ENCODE results near the gene ACOT12. TPM values are rescaled to one million over a fixed set of nuclear protein-coding genes. Genes with fewer than 3 reads are reported as not detected.
A peak's percentile ranks its signal among the peaks of the same experiment; 100 is the strongest.
"Not testable (repeated sequence)": the region's sequence is repeated elsewhere in the genome, so short reads cannot be mapped to it uniquely, and the experiment has no call there.

The ACOT12 gene
- total and polyA plus RNA-seq, 4 donors = 0.80 to 3.8 (median 1.6) TPM

DNA sequence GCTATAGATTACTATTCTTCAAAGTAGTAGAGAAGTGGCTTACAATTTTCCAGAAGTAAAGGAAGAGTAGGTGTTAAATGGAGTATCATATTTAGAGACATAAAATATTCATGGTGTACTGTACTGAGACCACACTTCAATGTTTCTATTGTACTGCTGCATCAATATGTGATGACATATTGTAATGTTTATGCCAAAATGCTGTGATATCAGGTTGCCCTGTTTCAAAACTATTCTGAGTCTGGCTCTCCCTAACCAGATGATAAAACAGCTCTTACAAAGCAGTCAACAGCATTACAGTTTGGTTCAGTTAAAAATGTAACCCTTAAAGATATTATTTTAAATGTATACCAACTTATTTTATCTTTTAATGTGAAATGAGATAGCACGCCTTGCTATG, 30.8 kb upstream of the ACOT12 start:
- H3K27ac ChIP-seq (ENCODE audit: low read depth, low read length) = no peak overlapping the region
- no peak overlapping the region for H3K4me3 ChIP-seq (ENCODE audit: low read depth, low read length)
- H3K27me3 ChIP-seq (ENCODE audit: control insufficient read depth, insufficient read depth, low read length) = no peaks in the 10 kb centered on the region
- H3K36me3 ChIP-seq (ENCODE audit: control insufficient read depth, insufficient read depth, low read length) = no peaks in the 10 kb centered on the region
- DNase-seq (ENCODE audit: low read depth in 4 of 6, low spot score in 6 of 6) = peak in 1 of 6 donors; percentile 13
- H3K4me1 ChIP-seq (ENCODE audit: control insufficient read depth, insufficient read depth, low read length) = no peaks in the 10 kb centered on the region
- no CpG with 5 or more reads among the region's 1 CpG for WGBS (ENCODE audit: insufficient coverage)
- no peaks in the 10 kb centered on the region for H3K9me3 ChIP-seq (ENCODE audit: control insufficient read depth, insufficient read depth, low read length)

DNA sequence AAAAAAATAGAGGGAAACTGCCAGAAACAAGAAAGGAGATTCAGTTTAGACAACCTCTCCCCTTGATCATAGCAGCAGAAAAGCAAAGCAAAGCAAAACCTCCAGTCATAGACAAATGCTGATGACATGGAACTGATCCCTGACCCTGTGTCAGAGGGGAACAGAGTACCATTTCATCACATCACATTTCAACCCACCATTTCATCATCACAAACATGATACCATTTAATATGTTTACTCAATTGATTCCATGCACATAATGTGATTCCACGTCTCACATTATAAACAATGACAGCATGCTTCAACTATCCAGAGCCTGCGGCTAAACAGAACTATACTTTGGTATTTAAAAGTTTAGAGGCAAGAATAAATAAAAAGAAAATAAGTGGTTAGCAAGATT, 28.7 kb upstream of the ACOT12 start:
- no peak for DNase-seq (ENCODE audit: low read depth in 4 of 6, low spot score in 6 of 6)
- Histone ChIP-seq H3K4me1 (ENCODE audit: control insufficient read depth, insufficient read depth, low read length) (no peaks in the 10 kb centered on the region), H3K36me3 (ENCODE audit: control insufficient read depth, insufficient read depth, low read length) (no peaks in the 10 kb centered on the region), H3K27ac (ENCODE audit: low read depth, low read length) (no peak overlapping the region), H3K27me3 (ENCODE audit: control insufficient read depth, insufficient read depth, low read length) (no peaks in the 10 kb centered on the region), H3K9me3 (ENCODE audit: control insufficient read depth, insufficient read depth, low read length) (no peaks in the 10 kb centered on the region), H3K4me3 (ENCODE audit: low read depth, low read length) (no peak overlapping the region)
- WGBS (ENCODE audit: insufficient coverage) = no CpG with 5 or more reads among the region's 2 CpGs

DNA sequence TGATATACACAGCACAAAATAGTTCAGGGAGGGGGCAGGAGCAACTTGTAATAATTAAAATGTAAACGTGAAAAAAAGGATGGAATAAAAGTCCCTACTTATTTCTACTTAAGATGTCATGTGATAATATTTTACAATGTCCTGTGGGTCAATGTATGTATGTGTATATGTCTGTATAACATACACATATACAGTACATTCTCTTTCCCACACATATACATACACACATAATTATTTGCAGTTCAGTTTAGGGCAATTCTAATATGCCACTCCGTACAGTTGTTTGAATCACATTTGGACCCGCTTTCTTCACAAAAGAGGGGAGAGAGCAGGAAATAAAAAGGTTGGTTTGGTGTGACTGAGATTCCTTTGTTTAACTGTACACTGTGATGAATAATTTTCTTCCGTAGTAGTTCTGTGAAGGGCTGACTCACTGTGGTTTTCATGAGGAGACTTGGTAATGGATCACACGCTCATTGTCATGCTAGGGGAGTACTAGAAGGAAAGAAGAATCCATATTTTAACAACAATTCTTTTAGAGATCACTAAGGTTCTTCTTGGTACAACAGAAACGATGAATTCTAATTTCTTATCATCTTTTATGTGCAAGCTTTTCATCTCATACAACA, 26.2 kb upstream of the ACOT12 start:
- H3K27ac ChIP-seq (ENCODE audit: low read depth, low read length) = no peak overlapping the region
- 0% methylated on average over 1 of the region's 6 CpGs for WGBS (ENCODE audit: insufficient coverage)

DNA sequence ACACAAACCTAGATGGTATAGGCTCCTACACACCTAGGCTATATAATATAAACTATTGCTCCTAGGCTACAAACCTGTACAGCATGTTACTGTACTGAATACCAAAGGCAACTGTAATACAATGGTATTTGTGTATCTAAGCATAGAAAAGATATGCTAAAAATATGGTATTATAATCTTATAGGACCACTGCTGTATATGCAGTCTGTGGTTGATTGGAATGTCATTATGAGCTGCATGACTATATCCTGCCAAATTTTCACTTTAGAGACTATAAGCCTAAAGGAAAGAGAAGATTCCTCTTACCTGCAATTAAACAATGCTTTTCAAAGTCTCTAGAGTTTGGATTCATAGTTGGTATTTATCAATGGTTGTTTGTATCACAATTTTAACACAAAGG, 24.7 kb upstream of the ACOT12 start:
- Histone ChIP-seq H3K4me3 (ENCODE audit: low read depth, low read length) (no peak overlapping the region), H3K9me3 (ENCODE audit: control insufficient read depth, insufficient read depth, low read length) (no peaks in the 10 kb centered on the region), H3K27me3 (ENCODE audit: control insufficient read depth, insufficient read depth, low read length) (no peaks in the 10 kb centered on the region), H3K36me3 (ENCODE audit: control insufficient read depth, insufficient read depth, low read length) (no peaks in the 10 kb centered on the region), H3K27ac (ENCODE audit: low read depth, low read length) (no peak overlapping the region), H3K4me1 (ENCODE audit: control insufficient read depth, insufficient read depth, low read length) (no peaks in the 10 kb centered on the region)
- no peak for DNase-seq (ENCODE audit: low read depth in 4 of 6, low spot score in 6 of 6)

More for the DNA sequence above, 26.2 kb upstream of the ACOT12 start:
- H3K36me3 ChIP-seq (ENCODE audit: control insufficient read depth, insufficient read depth, low read length) = no peaks in the 10 kb centered on the region
- peak in 2 of 6 donors; percentile 45 to 75 for DNase-seq (ENCODE audit: low read depth in 4 of 6, low spot score in 6 of 6)
- no peaks in the 10 kb centered on the region for H3K4me1 ChIP-seq (ENCODE audit: control insufficient read depth, insufficient read depth, low read length)
- H3K4me3 ChIP-seq (ENCODE audit: low read depth, low read length) = no peak overlapping the region
- no peaks in the 10 kb centered on the region for H3K9me3 ChIP-seq (ENCODE audit: control insufficient read depth, insufficient read depth, low read length)
- no peaks in the 10 kb centered on the region for H3K27me3 ChIP-seq (ENCODE audit: control insufficient read depth, insufficient read depth, low read length)

DNA sequence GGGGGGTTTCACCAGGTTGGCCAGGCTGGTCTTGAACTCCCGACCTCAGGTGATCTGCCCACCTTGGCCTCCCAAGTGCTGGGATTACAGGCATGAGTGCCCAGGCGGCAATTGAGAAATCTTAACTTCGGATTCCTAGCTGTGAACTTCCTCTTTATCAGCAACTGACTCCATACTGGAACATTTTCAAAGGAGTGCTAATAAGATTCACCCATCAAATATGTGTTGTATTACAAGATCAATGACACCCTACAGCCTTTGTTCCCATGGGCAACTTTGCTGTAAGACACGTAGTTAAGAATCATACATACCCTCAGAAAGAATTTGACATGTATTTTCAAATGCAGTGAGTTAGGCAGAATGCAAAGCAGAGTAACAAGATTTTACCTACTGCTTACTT, 23.1 kb upstream of the ACOT12 start:
- WGBS (ENCODE audit: insufficient coverage) = 83% methylated on average over 1 of the region's 4 CpGs
- H3K27me3 ChIP-seq (ENCODE audit: control insufficient read depth, insufficient read depth, low read length) = no peaks in the 10 kb centered on the region
- no peaks in the 10 kb centered on the region for H3K9me3 ChIP-seq (ENCODE audit: control insufficient read depth, insufficient read depth, low read length)
- H3K27ac ChIP-seq (ENCODE audit: low read depth, low read length) = no peak overlapping the region
- DNase-seq (ENCODE audit: low read depth in 4 of 6, low spot score in 6 of 6) = no peak
- no peaks in the 10 kb centered on the region for H3K36me3 ChIP-seq (ENCODE audit: control insufficient read depth, insufficient read depth, low read length)
- no peak overlapping the region for H3K4me3 ChIP-seq (ENCODE audit: low read depth, low read length)
- no peaks in the 10 kb centered on the region for H3K4me1 ChIP-seq (ENCODE audit: control insufficient read depth, insufficient read depth, low read length)

DNA sequence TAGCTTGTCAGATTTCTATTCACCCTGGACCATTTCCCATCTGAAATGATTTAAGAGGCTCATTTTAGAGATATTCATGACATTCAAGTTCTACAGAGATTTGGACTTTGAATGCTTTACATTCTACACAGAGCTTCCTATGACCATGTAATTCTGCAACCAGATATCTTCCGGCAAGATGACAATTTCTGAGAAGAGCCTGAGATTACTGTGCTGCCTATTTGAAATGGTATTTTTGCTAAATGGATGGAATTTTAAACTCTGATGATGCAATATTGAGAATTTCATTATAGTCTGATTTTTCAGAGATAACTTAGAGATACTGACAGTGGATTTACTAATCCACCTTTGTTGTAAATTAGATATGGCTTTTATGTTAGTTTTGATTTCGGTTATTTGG, 16.0 kb upstream of the ACOT12 start:
- Histone ChIP-seq H3K27ac (ENCODE audit: low read depth, low read length) (no peak overlapping the region), H3K4me3 (ENCODE audit: low read depth, low read length) (no peak overlapping the region), H3K4me1 (ENCODE audit: control insufficient read depth, insufficient read depth, low read length) (no peaks in the 10 kb centered on the region), H3K36me3 (ENCODE audit: control insufficient read depth, insufficient read depth, low read length) (no peaks in the 10 kb centered on the region), H3K27me3 (ENCODE audit: control insufficient read depth, insufficient read depth, low read length) (no peaks in the 10 kb centered on the region), H3K9me3 (ENCODE audit: control insufficient read depth, insufficient read depth, low read length) (no peaks in the 10 kb centered on the region)
- WGBS (ENCODE audit: insufficient coverage) = no CpG with 5 or more reads among the region's 2 CpGs
- DNase-seq (ENCODE audit: low read depth in 4 of 6, low spot score in 6 of 6) = no peak

DNA sequence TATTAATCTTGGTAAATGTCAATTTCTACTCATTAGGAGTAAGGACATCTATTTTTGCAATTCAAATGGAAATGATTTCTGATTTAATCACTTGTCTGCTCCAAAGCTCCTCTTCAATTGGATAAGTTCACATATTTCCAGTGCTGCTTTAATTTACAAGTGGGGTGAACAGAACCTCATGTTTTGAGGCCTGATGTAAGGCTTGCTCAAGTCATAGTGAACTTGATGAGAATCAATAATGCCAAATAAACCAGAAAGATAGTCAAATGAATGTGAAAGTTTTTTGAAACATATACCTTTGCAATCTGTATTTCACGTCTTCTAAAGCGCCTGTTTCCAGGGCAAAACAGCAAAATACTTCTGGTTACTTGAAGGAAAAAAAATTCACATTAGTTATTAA, 15.4 kb upstream of the ACOT12 start:
- no CpG with 5 or more reads among the region's 2 CpGs for WGBS (ENCODE audit: insufficient coverage)
- no peaks in the 10 kb centered on the region for H3K4me1 ChIP-seq (ENCODE audit: control insufficient read depth, insufficient read depth, low read length)
- no peaks in the 10 kb centered on the region for H3K27me3 ChIP-seq (ENCODE audit: control insufficient read depth, insufficient read depth, low read length)
- no peak overlapping the region for H3K4me3 ChIP-seq (ENCODE audit: low read depth, low read length)
- no peak for DNase-seq (ENCODE audit: low read depth in 4 of 6, low spot score in 6 of 6)
- H3K36me3 ChIP-seq (ENCODE audit: control insufficient read depth, insufficient read depth, low read length) = no peaks in the 10 kb centered on the region
- no peak overlapping the region for H3K27ac ChIP-seq (ENCODE audit: low read depth, low read length)
- no peaks in the 10 kb centered on the region for H3K9me3 ChIP-seq (ENCODE audit: control insufficient read depth, insufficient read depth, low read length)

DNA sequence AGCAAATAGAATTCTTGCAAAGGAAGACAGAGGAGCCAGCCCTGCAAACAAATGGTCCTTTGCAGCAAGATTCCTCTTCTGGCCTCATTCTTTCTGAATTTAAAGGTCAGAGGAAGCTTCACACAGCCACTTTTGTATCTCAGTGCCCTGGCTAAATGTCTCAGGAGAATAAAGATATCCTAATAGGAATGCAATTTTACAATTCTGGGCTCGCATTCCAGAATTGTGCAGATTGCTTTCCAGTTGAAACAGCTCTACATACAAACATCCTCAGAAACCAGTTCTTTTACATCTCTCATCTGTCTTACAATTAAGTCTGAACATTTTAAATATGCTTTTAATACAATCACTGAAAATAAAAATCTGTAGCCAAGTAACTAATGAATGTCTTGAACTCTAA, 14.6 kb upstream of the ACOT12 start:
- no CpG with 5 or more reads among the region's 1 CpG for WGBS (ENCODE audit: insufficient coverage)

DNA sequence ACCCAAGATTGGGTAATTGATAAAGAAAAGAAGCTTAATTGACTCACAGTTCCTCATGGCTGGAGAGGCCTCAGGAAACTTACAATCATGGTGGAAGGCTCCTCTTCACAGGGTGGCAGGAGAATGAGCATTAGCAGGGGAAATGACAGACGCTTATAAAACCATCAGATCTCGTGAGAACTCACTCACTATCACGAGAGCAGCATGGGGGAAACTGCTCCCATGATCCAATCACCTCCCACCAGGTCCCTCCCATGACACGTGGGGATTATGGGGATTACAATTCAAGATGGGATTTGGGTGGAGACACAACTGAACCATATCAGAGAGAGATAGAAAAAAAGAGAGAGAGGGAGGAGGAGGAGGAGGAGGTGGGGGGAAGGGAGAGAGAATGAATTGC, 13.9 kb upstream of the ACOT12 start:
- H3K4me1 ChIP-seq (ENCODE audit: control insufficient read depth, insufficient read depth, low read length); H3K27me3 ChIP-seq (ENCODE audit: control insufficient read depth, insufficient read depth, low read length); H3K4me3 ChIP-seq (ENCODE audit: low read depth, low read length); H3K36me3 ChIP-seq (ENCODE audit: control insufficient read depth, insufficient read depth, low read length); H3K9me3 ChIP-seq (ENCODE audit: control insufficient read depth, insufficient read depth, low read length); H3K27ac ChIP-seq (ENCODE audit: low read depth, low read length); DNase-seq (ENCODE audit: low read depth in 4 of 6, low spot score in 6 of 6): not testable (repeated sequence)
- WGBS (ENCODE audit: insufficient coverage) = no CpG with 5 or more reads among the region's 4 CpGs

More for the DNA sequence above, 14.6 kb upstream of the ACOT12 start:
- H3K4me1 ChIP-seq (ENCODE audit: control insufficient read depth, insufficient read depth, low read length) = no peaks in the 10 kb centered on the region
- no peak overlapping the region for H3K4me3 ChIP-seq (ENCODE audit: low read depth, low read length)
- no peaks in the 10 kb centered on the region for H3K9me3 ChIP-seq (ENCODE audit: control insufficient read depth, insufficient read depth, low read length)
- H3K36me3 ChIP-seq (ENCODE audit: control insufficient read depth, insufficient read depth, low read length) = no peaks in the 10 kb centered on the region
- H3K27ac ChIP-seq (ENCODE audit: low read depth, low read length) = no peak overlapping the region
- no peaks in the 10 kb centered on the region for H3K27me3 ChIP-seq (ENCODE audit: control insufficient read depth, insufficient read depth, low read length)
- no peak for DNase-seq (ENCODE audit: low read depth in 4 of 6, low spot score in 6 of 6)

DNA sequence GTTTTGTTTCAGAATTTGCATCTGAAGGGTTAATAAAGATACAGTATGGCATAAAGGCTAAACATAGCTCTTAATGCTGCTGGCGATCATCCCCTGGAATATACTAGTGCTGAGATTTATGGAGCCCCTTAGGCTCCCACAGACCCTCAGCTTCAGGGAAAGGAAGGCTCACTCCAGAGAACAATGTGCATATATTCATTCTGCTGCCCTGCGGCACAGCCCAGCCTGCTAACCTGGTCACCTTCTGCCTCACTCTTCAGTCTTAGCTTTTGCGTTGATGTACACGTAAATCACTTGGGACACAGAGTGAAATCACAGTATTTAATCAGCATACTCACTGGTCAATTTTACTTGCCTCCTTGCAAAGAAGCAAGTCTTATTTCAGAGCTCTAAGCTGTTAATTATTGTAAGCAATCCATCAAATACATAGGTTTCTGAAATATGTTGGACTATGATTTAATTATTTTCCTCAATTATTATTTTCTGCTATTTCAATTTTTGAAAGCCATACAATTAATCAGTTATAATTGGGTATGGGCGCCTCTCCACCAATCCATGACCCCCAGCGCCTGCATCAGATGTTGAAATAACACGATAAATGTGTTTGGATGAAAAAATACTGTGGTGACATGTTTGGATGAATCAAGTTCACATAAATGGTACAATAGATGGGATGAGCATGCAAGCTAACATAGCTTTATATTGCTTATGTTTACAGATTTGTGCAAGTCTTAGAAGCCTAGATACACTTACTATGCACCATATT, 11.4 kb upstream of the ACOT12 start:
- WGBS (ENCODE audit: insufficient coverage) = 43% methylated on average over 1 of the region's 7 CpGs
- no peak for DNase-seq (ENCODE audit: low read depth in 4 of 6, low spot score in 6 of 6)
- Histone ChIP-seq H3K36me3 (ENCODE audit: control insufficient read depth, insufficient read depth, low read length) (no peaks in the 10 kb centered on the region), H3K9me3 (ENCODE audit: control insufficient read depth, insufficient read depth, low read length) (no peaks in the 10 kb centered on the region), H3K27ac (ENCODE audit: low read depth, low read length) (no peak overlapping the region), H3K4me3 (ENCODE audit: low read depth, low read length) (no peak overlapping the region), H3K27me3 (ENCODE audit: control insufficient read depth, insufficient read depth, low read length) (no peaks in the 10 kb centered on the region), H3K4me1 (ENCODE audit: control insufficient read depth, insufficient read depth, low read length) (no peaks in the 10 kb centered on the region)

All from spinal cord (tissue), 10 donors.